Endothelial cell of umbilical vein (primary cell): ENCODE data around the gene ENTREP1. TPM values are rescaled to one million over a fixed set of nuclear protein-coding genes. Genes with fewer than 3 reads are reported as not detected.

ENCODE experiments used
- BruUV-seq: library from RNA; stranded (reverse); fragments of 400-500 nt; replicated peaks from 2 replicates; lab custom pipeline; 2021; lab: Mats Ljungman, UMichigan
- CTCF ChIA-PET: fragments of 300-600, 350-600 bp; sonication (Branson Sonifier 250); formaldehyde crosslinking; loops from one replicate; lab custom pipeline; 2021; ENCODE audit warnings: antibody characterized with exemption, inconsistent platforms; lab: Charles Lee
- POLR2A ChIA-PET: fragments of 300-600, 350-600 bp; sonication (Branson Sonifier 250); formaldehyde crosslinking; loops from one replicate; lab custom pipeline; 2021; ENCODE audit warnings: antibody characterized with exemption, inconsistent platforms; lab: Charles Lee
- DNase-seq: peaks from one replicate; pipeline ENCODE4 v3.0.0-alpha.2; 2011; ENCODE audit warnings: low read depth, low spot score
- FAIRE-seq: peaks from 2 replicates; lab custom pipeline; 2011; peaks lifted over from hg19 to GRCh38; lab: Jason Lieb, UNC
- H2AFZ ChIP-seq: 2 replicates; pipeline ENCODE4 v1.6.0; 2012; ENCODE audit warnings: low read depth, low read length, control low read depth, inconsistent platforms
- H3K27ac ChIP-seq: 2 replicates; pipeline ENCODE4 v1.5.1; 2011; ENCODE audit warnings: low read depth, mild to moderate bottlenecking, control low read depth, low read length, moderate library complexity; ENCODE audit not compliant: insufficient read depth
- H3K27me3 ChIP-seq, 2 experiments: 2 replicates each; pipeline versions ENCODE4 v1.6.0 to v1.6.1; 2011; ENCODE audit warnings: low read length in 2 of 2, mixed read lengths in 1 of 2; ENCODE audit not compliant: control insufficient read depth in 2 of 2, insufficient read depth in 2 of 2
- H3K36me3 ChIP-seq, 2 experiments: 2 replicates in 1 of 2; 3 replicates in 1 of 2; pipeline ENCODE4 v1.5.1; 2011; ENCODE audit warnings: low read length in 2 of 2, mild to moderate bottlenecking in 1 of 2, moderate library complexity in 1 of 2; ENCODE audit not compliant: control insufficient read depth in 2 of 2, insufficient read depth in 2 of 2; ENCODE audit errors: extremely low read depth in 1 of 2
- H3K4me1 ChIP-seq: 3 replicates; pipeline ENCODE4 v1.5.1; 2011; ENCODE audit warnings: mild to moderate bottlenecking, low read length; ENCODE audit not compliant: control insufficient read depth, insufficient read depth; ENCODE audit errors: extremely low read depth
- H3K4me2 ChIP-seq: 2 replicates; pipeline ENCODE4 v1.6.1; 2011; ENCODE audit warnings: low read length, control low read depth, mixed read lengths; ENCODE audit not compliant: insufficient read depth
- H3K4me3 ChIP-seq, 3 experiments: fragments of 200-600 bp in 1 of 3; sonication (generic), shearing (Covaris generic) in 1 of 3; replicated peaks in 1 of 3; 2 replicates each; pipeline ENCODE4 v1.5.1; 2011 to 2016; ENCODE audit warnings: control low read depth in 3 of 3, low read length in 3 of 3, mild to moderate bottlenecking in 2 of 3, inconsistent platforms in 1 of 3, low read depth in 1 of 3, moderate library complexity in 1 of 3; ENCODE audit not compliant: insufficient read depth in 1 of 3
- H3K79me2 ChIP-seq: 2 replicates; pipeline ENCODE4 v1.6.0; 2012; ENCODE audit warnings: low read length, inconsistent platforms; ENCODE audit not compliant: control insufficient read depth, insufficient read depth
- H3K9ac ChIP-seq: replicated peaks from 2 replicates; pipeline ENCODE3; 2011; ENCODE audit warnings: low read length, control low read depth; ENCODE audit not compliant: insufficient read depth; ENCODE audit errors: extremely low read depth
- H3K9me1 ChIP-seq: replicated peaks from 3 replicates; pipeline ENCODE4 v1.6.0; 2011; ENCODE audit warnings: mild to moderate bottlenecking, low read length; ENCODE audit not compliant: control insufficient read depth, insufficient read depth; ENCODE audit errors: extremely low read depth
- H3K9me3 ChIP-seq: replicated peaks from 2 replicates; pipeline ENCODE4 v1.5.1; 2012; ENCODE audit warnings: low read length, inconsistent platforms; ENCODE audit not compliant: control insufficient read depth, insufficient read depth
- H4K20me1 ChIP-seq: replicated peaks from 2 replicates; pipeline ENCODE3; 2011; ENCODE audit warnings: mild to moderate bottlenecking, low read length; ENCODE audit not compliant: control insufficient read depth, insufficient read depth; ENCODE audit errors: extremely low read depth
- EZH2 ChIP-seq: IDR thresholded peaks from 2 replicates; pipeline ENCODE4 v1.6.1; 2012; ENCODE audit warnings: borderline replicate concordance, low read depth, mild to moderate bottlenecking, moderate library complexity, low read length, inconsistent platforms; ENCODE audit not compliant: severe bottlenecking
- FOS ChIP-seq: IDR thresholded peaks from 2 replicates; pipeline ENCODE4 v1.6.1; 2011; ENCODE audit warnings: mild to moderate bottlenecking, low read length, moderate library complexity, borderline replicate concordance; ENCODE audit not compliant: insufficient read depth
- GATA2 ChIP-seq: IDR thresholded peaks from 2 replicates; pipeline ENCODE4 v1.7.0; 2011; ENCODE audit warnings: low read depth, mild to moderate bottlenecking, moderate library complexity, mixed read lengths, low read length; ENCODE audit not compliant: insufficient read length, insufficient read depth
- JUN ChIP-seq: IDR thresholded peaks from 2 replicates; pipeline ENCODE4 v1.6.1; 2011; ENCODE audit warnings: borderline replicate concordance, low read depth; ENCODE audit not compliant: insufficient read length, insufficient read depth
- MYC ChIP-seq: IDR thresholded peaks from one replicate; pipeline ENCODE4 v1.6.1; 2011; ENCODE audit warnings: mild to moderate bottlenecking, low read depth, low read length
- POLR2A ChIP-seq: IDR thresholded peaks from 2 replicates; pipeline ENCODE4 v1.6.1; 2012; ENCODE audit warnings: low read depth, mild to moderate bottlenecking, control low read depth, low read length
- POLR2AphosphoS5 ChIP-seq: IDR thresholded peaks from 2 replicates; pipeline ENCODE4 v1.6.1; 2012; ENCODE audit warnings: low read depth, mild to moderate bottlenecking, control low read depth, low read length, moderate library complexity; ENCODE audit not compliant: insufficient read depth
- dilution Hi-C: fragments of 300-500 bp; cut with MboI; formaldehyde crosslinking; loops from one replicate; pipeline ENCODE4 v1.15.0; 2019; ENCODE audit warnings: low sequenced_read_pairs; ENCODE audit not compliant: extremely low pct_ligation_motif_present
- intact Hi-C: fragments of 100-400 bp; cut with micrococcal nuclease; formaldehyde crosslinking; loops from one replicate; pipeline ENCODE4 v1.10.0; 2022
- polyA plus RNA-seq, 4 experiments: library from polyadenylated mRNA; depleted of rRNA in 3 of 4; stranded (reverse) in 3 of 4; unstranded in 1 of 4; fragments of >200 nt; gene quantifications; 2 replicates each; pipeline versions ENCODE4 v1.2.1 to v1.2.3, GENCODE V29; 2011 to 2012; ENCODE audit warnings: missing spikeins in 1 of 4
- total RNA-seq: library from RNA; stranded (reverse); gene quantifications from 2 replicates; pipeline ENCODE4 v1.2.3, GENCODE V29; 2021
- TF ChIP-seq, protein P1 (sequence below), 2 donors: IDR thresholded peaks; 1 replicate in 1 of 2; 2 replicates in 1 of 2; pipeline ENCODE4 v1.5.1; 2011; ENCODE audit warnings: low read length in 2 of 2, mild to moderate bottlenecking in 2 of 2, moderate library complexity in 2 of 2, control low read depth in 1 of 2, inconsistent platforms in 1 of 2, low read depth in 1 of 2; ENCODE audit not compliant: insufficient read depth in 1 of 2; ENCODE audit errors: extremely low read depth in 1 of 2
- TF ChIP-seq, protein P2 (sequence below): IDR thresholded peaks from 2 replicates; pipeline ENCODE4 v1.6.1; 2011; ENCODE audit not compliant: insufficient read depth, insufficient read length

Gene ENTREP1
- total and polyA plus RNA-seq, 2 donors (not counting 3 experiments of a cell fraction or from before 2014, with no cell fraction given): 7.1 to 13.5 TPM

DNA sequence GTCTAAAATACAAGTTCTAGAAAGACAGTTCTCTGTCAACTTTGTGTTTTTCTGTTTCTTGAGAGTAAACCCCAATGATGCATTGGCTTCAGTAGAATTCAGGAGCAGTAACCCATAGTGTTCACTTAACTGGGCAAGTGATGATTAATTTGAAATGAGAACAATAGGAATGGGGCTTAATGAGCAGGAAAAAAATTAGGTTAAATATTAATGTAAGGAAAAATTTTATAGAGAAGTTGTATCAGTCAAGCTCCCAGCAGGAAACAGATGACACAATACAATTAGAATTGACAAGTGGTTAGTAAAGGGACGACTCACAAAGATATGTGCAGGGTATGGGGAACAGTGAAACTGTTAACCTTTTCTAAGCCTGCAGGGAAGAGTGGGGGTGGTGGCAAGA lies 38.2 kb downstream of the ENTREP1 start:
- Histone ChIP-seq H3K9me1 (no peaks in the 10 kb centered on the region), H3K27ac (no peak overlapping the region), H3K36me3 (no peaks in the 10 kb centered on the region), H3K9me3 (no peaks in the 10 kb centered on the region), H3K4me3 (no peak overlapping the region), H3K4me1 (no peaks in the 10 kb centered on the region), H2AFZ (no peak overlapping the region), H4K20me1 (no peaks in the 10 kb centered on the region), H3K27me3 (peaks cover 0 to 4% of the 10 kb centered on the region in 2 experiments), H3K9ac (no peak overlapping the region), H3K79me2 (no peaks in the 10 kb centered on the region), H3K4me2 (no peak overlapping the region)
- DNase-seq (no peak), FAIRE-seq (no peak)
- dilution Hi-C loops (no loop called here), intact Hi-C loops (no loop called here)
- TF ChIP-seq JUN: no peak
- TF ChIP-seq MYC: no peak
- no peak for TF ChIP-seq GATA2
- TF ChIP-seq, protein P1, sequence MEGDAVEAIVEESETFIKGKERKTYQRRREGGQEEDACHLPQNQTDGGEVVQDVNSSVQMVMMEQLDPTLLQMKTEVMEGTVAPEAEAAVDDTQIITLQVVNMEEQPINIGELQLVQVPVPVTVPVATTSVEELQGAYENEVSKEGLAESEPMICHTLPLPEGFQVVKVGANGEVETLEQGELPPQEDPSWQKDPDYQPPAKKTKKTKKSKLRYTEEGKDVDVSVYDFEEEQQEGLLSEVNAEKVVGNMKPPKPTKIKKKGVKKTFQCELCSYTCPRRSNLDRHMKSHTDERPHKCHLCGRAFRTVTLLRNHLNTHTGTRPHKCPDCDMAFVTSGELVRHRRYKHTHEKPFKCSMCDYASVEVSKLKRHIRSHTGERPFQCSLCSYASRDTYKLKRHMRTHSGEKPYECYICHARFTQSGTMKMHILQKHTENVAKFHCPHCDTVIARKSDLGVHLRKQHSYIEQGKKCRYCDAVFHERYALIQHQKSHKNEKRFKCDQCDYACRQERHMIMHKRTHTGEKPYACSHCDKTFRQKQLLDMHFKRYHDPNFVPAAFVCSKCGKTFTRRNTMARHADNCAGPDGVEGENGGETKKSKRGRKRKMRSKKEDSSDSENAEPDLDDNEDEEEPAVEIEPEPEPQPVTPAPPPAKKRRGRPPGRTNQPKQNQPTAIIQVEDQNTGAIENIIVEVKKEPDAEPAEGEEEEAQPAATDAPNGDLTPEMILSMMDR (IDR thresholded peaks at IDR 0.05; ENCODE audit: extremely low read depth in 1 of 2, insufficient read depth in 1 of 2, low read depth in 1 of 2, low read length in 2 of 2): no peak
- no peak for TF ChIP-seq POLR2A
- no peak for TF ChIP-seq EZH2
- TF ChIP-seq, protein P2, sequence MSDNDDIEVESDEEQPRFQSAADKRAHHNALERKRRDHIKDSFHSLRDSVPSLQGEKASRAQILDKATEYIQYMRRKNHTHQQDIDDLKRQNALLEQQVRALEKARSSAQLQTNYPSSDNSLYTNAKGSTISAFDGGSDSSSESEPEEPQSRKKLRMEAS: no peak
- no peak for TF ChIP-seq FOS
- TF ChIP-seq POLR2AphosphoS5: no peak
- ChIA-PET CTCF (no interaction called here), POLR2A (no interaction called here)
- BruUV-seq: no TSS peak
